ENCODE measurements around the gene DCAF5.

DNA sequence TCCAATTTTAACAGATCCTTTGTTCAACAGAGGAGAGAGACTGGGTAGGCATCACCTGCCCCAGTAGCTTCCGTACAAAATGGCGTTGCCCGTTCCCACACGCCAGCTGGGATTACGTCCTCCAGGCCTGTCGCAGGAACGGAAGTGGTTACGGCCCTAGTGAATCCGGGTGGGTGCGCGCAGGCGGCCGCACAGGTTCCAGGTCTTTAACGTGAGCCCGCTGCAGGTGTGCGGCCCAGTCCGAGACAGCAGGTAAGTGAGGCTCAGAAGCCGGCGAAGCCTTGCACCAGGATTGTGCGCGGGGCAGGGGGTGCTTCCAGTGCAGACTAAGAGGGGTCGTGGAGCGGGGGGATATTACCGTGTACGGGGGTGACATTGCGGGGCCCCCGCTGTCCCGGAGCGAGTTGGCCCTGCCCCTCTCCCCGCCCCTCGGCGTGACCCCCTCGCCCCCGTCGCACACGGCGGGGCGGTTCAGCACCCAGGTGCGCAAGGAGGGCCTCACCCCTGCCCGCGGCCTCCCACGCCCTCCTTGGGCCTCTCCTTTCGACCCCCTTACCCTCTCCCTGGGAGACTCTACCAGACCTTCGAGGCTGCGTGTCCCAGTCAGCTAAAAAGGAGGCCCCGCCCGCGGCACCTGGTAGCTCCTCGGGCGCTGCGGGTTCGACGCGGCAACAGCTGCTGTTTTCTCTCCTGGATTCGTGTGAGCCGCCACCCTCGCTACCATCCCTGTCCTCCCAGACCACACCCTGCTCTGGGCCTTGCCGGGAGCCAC is 38.6 kb upstream of the DCAF5 start, which contains the start of gene EXD2:
- TF ChIP-seq, protein P1, sequence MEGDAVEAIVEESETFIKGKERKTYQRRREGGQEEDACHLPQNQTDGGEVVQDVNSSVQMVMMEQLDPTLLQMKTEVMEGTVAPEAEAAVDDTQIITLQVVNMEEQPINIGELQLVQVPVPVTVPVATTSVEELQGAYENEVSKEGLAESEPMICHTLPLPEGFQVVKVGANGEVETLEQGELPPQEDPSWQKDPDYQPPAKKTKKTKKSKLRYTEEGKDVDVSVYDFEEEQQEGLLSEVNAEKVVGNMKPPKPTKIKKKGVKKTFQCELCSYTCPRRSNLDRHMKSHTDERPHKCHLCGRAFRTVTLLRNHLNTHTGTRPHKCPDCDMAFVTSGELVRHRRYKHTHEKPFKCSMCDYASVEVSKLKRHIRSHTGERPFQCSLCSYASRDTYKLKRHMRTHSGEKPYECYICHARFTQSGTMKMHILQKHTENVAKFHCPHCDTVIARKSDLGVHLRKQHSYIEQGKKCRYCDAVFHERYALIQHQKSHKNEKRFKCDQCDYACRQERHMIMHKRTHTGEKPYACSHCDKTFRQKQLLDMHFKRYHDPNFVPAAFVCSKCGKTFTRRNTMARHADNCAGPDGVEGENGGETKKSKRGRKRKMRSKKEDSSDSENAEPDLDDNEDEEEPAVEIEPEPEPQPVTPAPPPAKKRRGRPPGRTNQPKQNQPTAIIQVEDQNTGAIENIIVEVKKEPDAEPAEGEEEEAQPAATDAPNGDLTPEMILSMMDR (IDR thresholded peaks at IDR 0.05), result no peak
- TF ChIP-seq POLR2A (IDR thresholded peaks at IDR 0.05) (peak; percentile 28), POLR2AphosphoS5 (IDR thresholded peaks at IDR 0.05) (peak; percentile 89)
